ENCODE data around the gene MYF5.

DNA sequence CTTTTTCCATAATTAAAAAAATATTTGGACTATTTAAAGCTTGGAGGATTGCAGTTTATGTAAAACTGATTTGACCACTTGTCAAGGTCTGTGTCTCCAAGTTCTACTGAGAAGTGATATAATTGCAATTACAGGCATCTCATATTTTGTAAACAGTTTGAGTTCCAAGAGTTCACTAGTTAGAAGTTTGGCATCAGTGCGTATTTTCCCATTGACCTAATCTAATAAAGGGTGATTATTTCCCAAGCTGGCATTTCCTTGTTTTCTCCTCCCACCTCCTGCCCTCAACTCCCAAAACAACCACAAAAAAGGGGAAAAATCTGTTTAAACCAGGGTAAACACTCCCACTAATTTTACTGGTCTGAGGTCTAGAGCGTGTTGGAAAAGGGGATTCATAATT lies 12.3 kb upstream of the MYF5 start:
- TF ChIP-seq CTCF (IDR thresholded peaks at IDR 0.05) (no peak), POLR2A (IDR thresholded peaks at IDR 0.05) (no peak)

Measured in esophagus squamous epithelium (tissue), 4 donors.